Activated CD4-positive, alpha-beta T cell treated with anti-CD3 and anti-CD28 coated beads, Interleukin-2, amount 50 U/mL, for 1 hour (primary cell): ENCODE results near the gene SP100.
"Not testable (repeated sequence)": the region's sequence is repeated elsewhere in the genome, so short reads cannot be mapped to it uniquely, and the experiment has no call there.

Experiments
- DNase-seq: peaks from one replicate; pipeline ENCODE4 v3.0.0-alpha.2; 2020

Gene SP100

GRCh38 chr2:230416061-230416721, at the start of gene SP100:
TSS of gene SP100 (plus strand) at chr2:230416201. CDS start at chr2:230416297, 96 bp downstream.
- DNase-seq, result peak; percentile 67

GRCh38 chr2:230382108-230382507, 33.9 kb upstream of the SP100 start:
- no peak for DNase-seq

GRCh38 chr2:230383453-230383852, 32.5 kb upstream of the SP100 start:
- DNase-seq, result no peak

DNA sequence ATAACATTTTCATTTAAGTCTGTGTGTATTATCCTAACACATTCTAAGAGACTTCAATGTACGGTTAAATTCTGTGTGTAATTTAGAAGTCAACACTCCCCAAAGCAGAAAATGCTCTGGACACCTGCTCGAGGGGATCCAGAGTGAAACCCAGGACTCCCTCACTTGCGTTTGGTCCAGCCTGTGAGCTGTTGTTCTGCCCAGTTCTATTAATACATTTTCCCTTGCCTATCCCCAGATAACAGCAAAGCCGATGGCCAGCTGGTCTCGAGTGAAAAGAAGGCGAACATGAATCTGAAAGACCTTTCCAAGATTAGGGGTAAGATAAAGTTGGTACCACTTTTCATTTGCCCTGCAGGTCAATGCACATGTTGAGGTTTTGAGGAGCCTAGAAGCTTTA, 31.0 kb upstream of the SP100 start:
- no peak for DNase-seq

- no peak for DNase-seq
Measured at GRCh38 chr2:230394301-230394700, 21.7 kb upstream of the SP100 start.

GRCh38 chr2:230398698-230399097, 17.3 kb upstream of the SP100 start:
- DNase-seq, result not testable (repeated sequence)

DNA sequence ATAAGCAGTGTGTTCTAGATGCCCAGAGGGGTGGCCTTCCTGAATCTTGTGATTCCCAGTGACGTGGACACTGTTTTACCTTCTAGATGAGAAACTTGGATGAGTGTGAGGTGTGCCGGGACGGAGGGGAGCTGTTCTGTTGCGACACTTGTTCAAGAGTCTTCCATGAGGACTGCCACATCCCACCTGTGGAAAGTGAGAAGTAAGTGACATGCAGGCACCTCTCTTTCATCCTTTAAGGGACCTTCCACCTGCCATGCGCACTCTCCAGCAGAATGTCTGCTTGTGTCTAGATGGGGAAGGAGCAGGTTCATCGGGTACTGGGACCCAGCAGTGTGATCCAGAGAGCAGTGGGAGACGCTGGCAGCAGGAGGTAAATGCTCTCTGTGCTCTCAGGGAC, 16.0 kb upstream of the SP100 start:
- DNase-seq, result no peak

- no peak for DNase-seq
Measured at GRCh38 chr2:230400454-230400853, 15.5 kb upstream of the SP100 start.

DNA sequence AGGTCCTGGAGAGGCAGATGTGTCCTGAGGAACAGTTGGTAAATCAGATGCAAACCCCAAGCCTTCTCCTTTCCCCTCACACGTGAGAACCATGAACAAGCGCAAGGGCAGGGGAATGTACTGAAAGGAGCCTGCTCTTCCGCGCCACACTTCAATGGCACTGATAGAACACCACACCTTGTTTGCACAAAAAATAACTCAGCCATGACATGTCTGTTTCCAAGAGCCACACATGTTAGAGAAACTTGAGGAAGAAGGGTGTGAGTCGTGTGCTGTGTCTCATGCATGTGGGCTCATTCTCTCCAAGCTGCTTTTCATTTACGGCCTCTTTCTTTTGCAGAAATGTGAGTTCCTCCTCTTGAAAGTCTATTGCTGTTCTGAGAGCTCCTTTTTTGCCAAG, 15.0 kb upstream of the SP100 start:
- DNase-seq, result not testable (repeated sequence)

GRCh38 chr2:230403746-230404145, 12.3 kb upstream of the SP100 start:
- DNase-seq, result no peak

GRCh38 chr2:230405824-230406223, 10.2 kb upstream of the SP100 start:
- no peak for DNase-seq

- DNase-seq, result no peak
Measured at GRCh38 chr2:230408244-230408842, 7.7 kb upstream of the SP100 start.

GRCh38 chr2:230409316-230409715, 6.7 kb upstream of the SP100 start:
- not testable (repeated sequence) for DNase-seq

DNA sequence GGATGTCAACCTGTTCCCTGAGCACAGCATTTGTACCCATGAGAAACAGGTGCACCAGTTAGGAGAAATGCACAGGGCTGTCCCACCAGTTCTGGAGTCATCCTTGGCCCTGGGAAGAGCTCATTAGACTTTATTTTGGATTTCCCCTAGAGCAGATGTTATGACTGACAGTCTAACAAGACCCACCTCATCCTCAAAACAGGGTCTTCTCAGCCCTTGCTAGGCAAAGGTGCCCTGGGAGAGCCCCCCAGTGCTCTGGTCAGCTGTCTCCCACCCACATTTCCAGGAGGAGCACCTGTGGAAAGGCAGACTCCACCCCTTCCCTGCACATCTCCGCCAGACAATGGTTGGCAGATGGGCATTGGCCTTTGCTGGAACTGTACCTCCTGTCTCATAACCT, 5.7 kb upstream of the SP100 start:
- DNase-seq, result no peak

DNA sequence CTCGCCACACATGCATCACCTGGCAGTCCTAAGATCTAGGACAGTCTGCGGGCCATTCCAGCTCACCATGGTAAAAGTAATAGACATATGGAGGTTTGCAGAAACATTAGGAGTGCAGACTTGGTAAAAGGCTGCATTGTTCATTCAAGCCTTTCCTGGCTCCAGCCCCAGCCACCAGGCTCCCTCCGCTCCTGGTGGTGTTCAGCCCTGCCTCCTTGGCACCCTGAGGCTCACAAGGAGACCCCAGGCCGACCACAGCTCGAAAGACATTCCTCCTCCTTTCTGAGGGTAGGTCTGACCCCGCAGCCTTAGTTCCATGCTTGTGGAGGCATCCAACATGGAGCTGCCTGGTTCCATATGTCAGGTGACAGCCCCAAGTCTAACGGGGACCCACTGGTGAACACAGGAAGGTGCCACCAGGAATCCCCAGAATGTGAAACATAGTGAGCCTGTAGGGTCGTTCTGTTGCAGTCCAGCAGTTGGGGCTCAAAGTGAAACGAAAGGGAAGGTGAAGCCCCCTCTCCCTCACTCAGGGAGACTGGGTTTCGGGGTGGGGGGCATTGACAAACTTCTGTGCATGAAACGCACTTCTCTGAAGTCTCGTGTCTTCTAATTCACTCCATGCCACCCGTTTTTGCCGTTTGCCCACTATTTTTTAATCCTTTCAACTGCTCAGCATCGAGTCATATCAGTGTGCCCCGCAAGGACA, 5.0 kb upstream of the SP100 start:
- DNase-seq, result no peak

DNA sequence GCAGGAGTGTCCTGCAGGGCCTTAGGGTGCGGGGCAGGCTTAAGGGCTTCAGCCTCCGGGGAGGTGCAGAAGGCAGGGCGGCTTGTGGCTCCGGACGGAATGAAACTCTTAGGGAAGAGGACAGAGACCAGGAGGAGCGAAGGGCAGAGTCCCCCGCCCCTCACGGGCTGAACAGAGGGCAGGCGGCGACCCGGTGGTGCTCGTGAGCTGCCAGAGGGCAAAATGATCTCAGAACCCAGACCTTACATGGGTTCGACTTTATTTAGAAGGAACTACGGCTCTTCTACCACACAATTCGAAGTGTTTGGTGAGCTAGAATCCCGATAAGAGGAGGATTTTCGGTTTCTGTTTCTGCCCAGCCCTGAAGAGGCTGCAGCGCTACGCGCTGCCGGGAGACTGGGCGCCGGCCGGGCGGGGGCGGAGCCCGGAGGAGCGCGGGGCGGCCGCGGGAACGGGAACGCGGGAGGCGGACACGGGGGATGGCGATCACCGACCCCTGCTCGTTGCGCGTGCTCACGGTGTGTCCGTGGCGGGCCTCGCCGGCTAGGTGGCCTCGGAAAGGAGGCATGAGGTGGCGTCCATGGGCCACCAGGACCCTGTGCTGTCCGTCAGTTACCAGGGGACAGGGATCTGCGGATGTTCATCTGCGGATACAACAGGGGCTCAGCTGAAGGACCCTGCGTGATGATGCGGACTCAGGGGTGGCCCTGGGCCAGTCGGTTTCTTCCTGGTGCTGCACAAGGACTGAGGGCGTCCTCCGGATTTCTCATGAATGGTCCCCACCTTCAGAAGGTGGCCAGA, 4.2 kb upstream of the SP100 start:
- DNase-seq, result peak; percentile 44

GRCh38 chr2:230412371-230412711, 3.7 kb upstream of the SP100 start:
- no peak for DNase-seq

GRCh38 chr2:230412846-230413245, 3.2 kb upstream of the SP100 start:
- no peak for DNase-seq

DNA sequence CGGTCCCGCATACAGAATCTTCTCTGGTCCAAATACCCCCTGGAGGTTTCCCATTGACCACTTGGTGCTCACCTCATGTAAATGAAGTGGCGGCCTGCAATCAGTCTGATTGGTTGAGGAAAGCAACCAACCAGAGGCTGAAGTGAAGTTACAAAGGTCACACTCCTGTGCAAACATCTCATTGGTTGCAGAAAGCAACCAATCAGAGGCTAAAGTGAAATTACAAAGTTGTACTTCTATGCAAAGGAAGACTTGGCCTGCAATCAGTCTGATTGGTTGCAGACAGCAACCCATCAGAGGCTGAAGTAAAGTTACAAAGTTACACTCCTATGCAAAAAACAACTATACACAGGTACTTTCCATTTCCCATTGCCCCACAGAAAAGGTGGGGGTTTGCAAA, 2.5 kb upstream of the SP100 start:
- DNase-seq, result no peak

DNA sequence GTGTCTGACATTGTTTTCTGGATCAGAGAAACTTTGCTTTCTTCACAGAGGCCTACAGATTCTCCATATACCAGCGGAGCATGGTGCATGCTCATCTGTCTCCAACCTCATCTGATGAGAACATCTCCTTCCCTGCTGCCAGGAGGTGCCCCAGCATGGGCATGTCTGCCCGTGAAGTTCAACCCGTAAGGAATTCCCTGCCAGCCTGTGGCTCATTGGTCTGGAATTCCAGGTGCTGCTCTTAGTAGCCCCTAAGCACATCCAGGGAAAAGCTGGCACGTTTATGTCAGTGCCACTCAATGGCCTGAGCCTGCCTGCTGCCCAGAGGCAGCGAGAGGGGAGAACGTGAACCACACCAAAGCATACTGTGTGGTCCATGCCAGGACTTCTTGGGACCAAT, 1.7 kb upstream of the SP100 start:
- no peak for DNase-seq

GRCh38 chr2:230417436-230417835, 1.4 kb downstream of the SP100 start:
- DNase-seq, result no peak

DNA sequence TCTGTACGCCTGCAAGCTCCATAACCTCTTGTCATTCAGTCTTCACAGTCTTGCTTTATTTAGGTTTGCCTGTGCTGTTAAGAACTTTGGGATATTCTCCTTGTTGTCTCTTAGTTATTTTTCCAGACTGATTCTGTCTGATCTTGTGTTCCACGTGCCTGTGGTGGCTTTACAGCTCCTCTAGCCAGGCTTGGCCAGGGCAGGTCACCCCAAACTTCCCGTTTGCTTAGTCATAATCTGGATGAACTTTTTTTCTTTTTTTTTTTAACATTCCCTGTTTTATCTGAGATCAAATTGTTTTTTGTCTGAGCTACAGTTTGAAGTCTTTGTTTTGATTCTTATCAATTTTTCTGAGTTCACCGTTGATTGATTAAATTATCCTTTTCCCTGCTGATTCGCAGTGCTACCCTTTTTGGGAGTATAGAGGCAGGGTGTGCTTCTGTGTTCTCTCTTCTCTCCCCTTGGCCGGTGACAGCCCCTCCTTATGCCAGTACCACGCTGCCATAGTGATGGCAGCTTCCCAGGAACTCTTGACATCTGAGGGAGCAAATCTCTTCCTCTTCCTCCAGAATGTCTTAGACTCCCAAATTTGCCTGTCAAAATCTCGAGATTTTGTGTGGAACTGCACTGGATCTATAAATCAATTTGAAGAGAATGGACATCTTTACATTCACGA, 2.5 kb downstream of the SP100 start:
- DNase-seq, result no peak

- DNase-seq, result no peak
Measured at GRCh38 chr2:230419181-230419580, 3.2 kb downstream of the SP100 start.
